ENCODE data around the gene OR52L1. TPM values are rescaled to one million over a fixed set of nuclear protein-coding genes. Genes with fewer than 3 reads are reported as not detected.
"Not testable (repeated sequence)": the region's sequence is repeated elsewhere in the genome, so short reads cannot be mapped to it uniquely, and the experiment has no call there.

The OR52L1 gene
- total RNA-seq, 1 donor from 2014 or later, result not detected

- no peak overlapping the region for H3K27ac Mint-ChIP-seq (ENCODE audit: unreplicated experiment)
- H3K36me3 Mint-ChIP-seq (ENCODE audit: unreplicated experiment), result no peaks in the 10 kb centered on the region
- TF ChIP-seq CTCF (IDR thresholded peaks at IDR 0.05), result no peak
- H3K4me3 Mint-ChIP-seq (ENCODE audit: unreplicated experiment), result no peak overlapping the region
- H3K4me1 Mint-ChIP-seq (ENCODE audit: unreplicated experiment), result no peaks in the 10 kb centered on the region
- H3K27me3 Mint-ChIP-seq (ENCODE audit: unreplicated experiment), result no peaks in the 10 kb centered on the region
- DNase-seq (ENCODE audit: extremely low spot score, unreplicated experiment), result no peak
- H3K9me3 Mint-ChIP-seq (ENCODE audit: unreplicated experiment), result peaks cover 14% of the 10 kb centered on the region
Measured at GRCh38 chr11:5973530-5973929, 13.3 kb downstream of the OR52L1 start.

DNA sequence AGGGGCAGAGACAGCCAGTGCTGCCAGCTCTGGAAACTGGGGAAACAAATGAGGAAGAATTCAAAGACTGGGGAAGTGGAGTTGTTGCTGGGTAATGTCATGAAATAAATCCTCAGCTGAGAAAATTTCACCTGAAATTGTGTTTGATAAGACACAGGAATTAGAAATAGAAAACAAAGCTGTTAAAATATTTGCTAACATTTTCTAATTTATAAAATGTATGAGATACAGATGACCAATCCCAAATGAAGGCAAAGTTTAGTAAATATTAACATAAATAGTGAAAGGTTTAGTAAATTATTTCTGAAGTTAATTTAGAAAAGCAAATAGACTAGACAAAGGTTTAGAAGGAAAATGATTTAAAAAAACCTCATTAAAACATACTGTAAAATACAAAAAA lies 18.4 kb downstream of the OR52L1 start, which contains the start of gene OR56A5:
Gene OR56A5, minus strand, starts transcription at position 101 of the 400 bp plus-strand sequence. Its CDS starts 0 bp downstream, at position 101.
- H3K36me3 Mint-ChIP-seq (ENCODE audit: unreplicated experiment), result no peaks in the 10 kb centered on the region
- TF ChIP-seq CTCF (IDR thresholded peaks at IDR 0.05), result no peak
- no peak within 1 kb of the TSS for H3K27ac Mint-ChIP-seq (ENCODE audit: unreplicated experiment)
- no peak within 1 kb of the TSS for H3K4me3 Mint-ChIP-seq (ENCODE audit: unreplicated experiment)
- H3K9me3 Mint-ChIP-seq (ENCODE audit: unreplicated experiment), result peaks cover 18% of the 10 kb centered on the region
- no peaks in the 10 kb centered on the region for H3K4me1 Mint-ChIP-seq (ENCODE audit: unreplicated experiment)
- H3K27me3 Mint-ChIP-seq (ENCODE audit: unreplicated experiment), result no peaks in the 10 kb centered on the region
- DNase-seq (ENCODE audit: extremely low spot score, unreplicated experiment), result no peak

DNA sequence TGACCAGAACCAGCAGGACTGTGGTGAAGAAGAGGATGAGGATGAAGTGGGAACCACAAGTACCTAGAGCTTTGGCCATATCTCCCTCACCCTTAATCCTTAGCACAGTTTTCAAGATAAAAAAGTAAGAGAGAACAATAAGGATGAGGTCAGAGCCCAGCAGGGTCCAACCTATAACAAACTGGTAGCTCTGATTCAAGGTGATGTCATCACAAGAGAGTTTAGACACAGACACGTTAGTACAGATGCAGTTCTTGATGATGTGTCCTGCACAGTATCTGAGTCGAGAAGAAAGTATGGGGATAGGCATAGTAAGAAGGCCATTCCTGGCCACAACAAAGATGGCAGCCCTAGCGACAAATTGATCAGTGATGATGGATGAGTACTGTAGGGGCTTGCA lies 19.1 kb downstream of the OR52L1 start:
- no peak for DNase-seq (ENCODE audit: extremely low spot score, unreplicated experiment)
- Mint-ChIP-seq H3K4me1 (ENCODE audit: unreplicated experiment) (no peaks in the 10 kb centered on the region), H3K9me3 (ENCODE audit: unreplicated experiment) (peaks cover 22% of the 10 kb centered on the region), H3K36me3 (ENCODE audit: unreplicated experiment) (no peaks in the 10 kb centered on the region), H3K27ac (ENCODE audit: unreplicated experiment) (no peak overlapping the region), H3K4me3 (ENCODE audit: unreplicated experiment) (no peak overlapping the region), H3K27me3 (ENCODE audit: unreplicated experiment) (no peaks in the 10 kb centered on the region)
- no peak for TF ChIP-seq CTCF (IDR thresholded peaks at IDR 0.05)

GRCh38 chr11:5966958-5967357 lies 19.8 kb downstream of the OR52L1 start:
- Mint-ChIP-seq H3K4me1 (ENCODE audit: unreplicated experiment) (no peaks in the 10 kb centered on the region), H3K27me3 (ENCODE audit: unreplicated experiment) (no peaks in the 10 kb centered on the region), H3K27ac (ENCODE audit: unreplicated experiment) (no peak overlapping the region), H3K9me3 (ENCODE audit: unreplicated experiment) (peaks cover 27% of the 10 kb centered on the region), H3K36me3 (ENCODE audit: unreplicated experiment) (no peaks in the 10 kb centered on the region), H3K4me3 (ENCODE audit: unreplicated experiment) (no peak overlapping the region)
- no peak for DNase-seq (ENCODE audit: extremely low spot score, unreplicated experiment)
- no peak for TF ChIP-seq CTCF (IDR thresholded peaks at IDR 0.05)

DNA sequence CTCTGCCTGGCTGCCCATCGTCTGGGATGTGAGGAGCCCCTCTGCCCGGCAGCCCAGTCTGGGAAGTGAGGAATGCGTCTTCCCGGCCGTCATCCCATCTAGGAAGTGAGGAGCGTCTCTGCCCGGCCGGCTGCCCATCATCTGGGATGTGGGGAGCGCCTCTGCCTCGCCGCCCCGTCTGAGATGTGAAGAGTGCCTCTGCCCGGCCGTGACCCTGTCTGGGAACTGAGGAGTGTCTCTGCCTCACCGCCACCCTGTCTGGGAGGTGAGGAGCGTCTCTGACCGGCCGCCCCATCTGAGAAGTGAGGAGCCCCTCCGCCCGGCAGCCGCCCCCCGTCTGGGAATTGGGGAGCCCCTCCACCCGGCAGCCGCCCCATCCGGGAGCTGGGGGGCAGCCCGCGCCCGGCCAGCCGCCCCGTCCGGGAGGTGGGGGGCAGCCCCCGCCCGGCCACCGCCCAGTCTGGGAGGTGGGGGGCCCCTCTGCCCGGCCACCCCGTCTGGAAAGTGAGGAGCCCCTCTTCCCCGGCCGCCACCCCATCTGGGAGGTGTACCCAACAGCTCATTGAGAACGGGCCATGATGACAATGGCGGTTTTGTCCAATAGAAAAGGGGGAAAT lies 26.0 kb downstream of the OR52L1 start:
- peaks cover 36% of the 10 kb centered on the region for H3K9me3 Mint-ChIP-seq (ENCODE audit: unreplicated experiment)
- H3K36me3 Mint-ChIP-seq (ENCODE audit: unreplicated experiment); H3K27me3 Mint-ChIP-seq (ENCODE audit: unreplicated experiment); H3K4me3 Mint-ChIP-seq (ENCODE audit: unreplicated experiment); H3K4me1 Mint-ChIP-seq (ENCODE audit: unreplicated experiment); H3K27ac Mint-ChIP-seq (ENCODE audit: unreplicated experiment): not testable (repeated sequence)
- DNase-seq (ENCODE audit: extremely low spot score, unreplicated experiment), result peak; percentile 83
